Fibroblast of skin of right quadriceps (primary cell): ENCODE data around the gene FAM222A.

ENCODE experiments used
- DNase-seq: peaks from one replicate; pipeline ENCODE4 v3.0.0-alpha.2; 2013

Gene FAM222A

GRCh38 chr12:109739747-109740693, 26.4 kb downstream of the FAM222A start:
- no peak for DNase-seq

- DNase-seq = no peak
These were observed 27.1 kb downstream of the FAM222A start for GRCh38 chr12:109740694-109741245.

- DNase-seq = no peak
These were observed 27.8 kb downstream of the FAM222A start for GRCh38 chr12:109741286-109741969.

- no peak for DNase-seq
These were observed 28.5 kb downstream of the FAM222A start for GRCh38 chr12:109741970-109742703.

GRCh38 chr12:109743076-109743910, 29.7 kb downstream of the FAM222A start:
- DNase-seq = no peak

GRCh38 chr12:109744026-109744425, 30.4 kb downstream of the FAM222A start:
- DNase-seq = no peak

- DNase-seq = no peak
These were observed 31.6 kb downstream of the FAM222A start for GRCh38 chr12:109744986-109745942.

GRCh38 chr12:109752117-109753053, 38.8 kb downstream of the FAM222A start:
- no peak for DNase-seq

GRCh38 chr12:109753054-109753401, 39.4 kb downstream of the FAM222A start:
- no peak for DNase-seq

- no peak for DNase-seq
These were observed 40.3 kb downstream of the FAM222A start for GRCh38 chr12:109753959-109754358.

GRCh38 chr12:109756457-109756856, 42.8 kb downstream of the FAM222A start:
- no peak for DNase-seq

- DNase-seq = no peak
These were observed 44.1 kb downstream of the FAM222A start for GRCh38 chr12:109757671-109758265.

- no peak for DNase-seq
These were observed 45.1 kb downstream of the FAM222A start for GRCh38 chr12:109758426-109759420.

GRCh38 chr12:109759595-109759994, 46.0 kb downstream of the FAM222A start:
- DNase-seq = no peak

- no peak for DNase-seq
These were observed 46.7 kb downstream of the FAM222A start for GRCh38 chr12:109760031-109760929.

GRCh38 chr12:109760930-109761921, 47.6 kb downstream of the FAM222A start:
- DNase-seq = no peak
